DOHH2 (cell line): ENCODE measurements around the gene ITCH.

Experiments used
- EZH2phosphoT487 ChIP-seq: fragments of 200-600 bp; sonication (generic); IDR thresholded peaks from 2 replicates; pipeline ENCODE4 v1.6.1; 2017; ENCODE audit warnings: borderline replicate concordance, mild to moderate bottlenecking, antibody characterized with exemption, low read length, moderate library complexity, mixed read lengths
- TF ChIP-seq, protein P1 (sequence below): fragments of 200-600 bp; sonication (generic); IDR thresholded peaks from one replicate; pipeline ENCODE4 v1.5.1; 2014; ENCODE audit warnings: antibody characterized with exemption, mild to moderate bottlenecking, low read depth, low read length; ENCODE audit not compliant: poor library complexity, severe bottlenecking

DNA sequence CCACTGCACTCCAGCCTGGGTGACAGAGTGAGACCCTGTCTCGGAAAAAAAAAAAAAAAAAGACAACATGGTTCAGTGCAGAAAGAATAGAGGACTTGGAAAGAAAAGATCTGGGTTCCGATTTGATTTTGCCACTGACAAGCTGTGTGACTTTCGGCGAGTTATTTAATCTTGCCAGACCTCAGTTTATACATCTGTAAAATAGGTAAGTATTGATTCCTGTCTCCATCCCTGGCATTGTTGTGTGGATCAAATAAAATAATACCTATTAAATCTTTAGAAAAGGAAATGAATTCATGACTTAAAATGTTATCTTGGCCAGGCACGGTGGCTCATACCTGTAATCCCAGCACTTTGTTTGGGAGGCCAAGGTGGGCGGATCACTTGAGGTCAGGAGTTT, 7.0 kb downstream of the ITCH start:
- TF ChIP-seq, protein P1, sequence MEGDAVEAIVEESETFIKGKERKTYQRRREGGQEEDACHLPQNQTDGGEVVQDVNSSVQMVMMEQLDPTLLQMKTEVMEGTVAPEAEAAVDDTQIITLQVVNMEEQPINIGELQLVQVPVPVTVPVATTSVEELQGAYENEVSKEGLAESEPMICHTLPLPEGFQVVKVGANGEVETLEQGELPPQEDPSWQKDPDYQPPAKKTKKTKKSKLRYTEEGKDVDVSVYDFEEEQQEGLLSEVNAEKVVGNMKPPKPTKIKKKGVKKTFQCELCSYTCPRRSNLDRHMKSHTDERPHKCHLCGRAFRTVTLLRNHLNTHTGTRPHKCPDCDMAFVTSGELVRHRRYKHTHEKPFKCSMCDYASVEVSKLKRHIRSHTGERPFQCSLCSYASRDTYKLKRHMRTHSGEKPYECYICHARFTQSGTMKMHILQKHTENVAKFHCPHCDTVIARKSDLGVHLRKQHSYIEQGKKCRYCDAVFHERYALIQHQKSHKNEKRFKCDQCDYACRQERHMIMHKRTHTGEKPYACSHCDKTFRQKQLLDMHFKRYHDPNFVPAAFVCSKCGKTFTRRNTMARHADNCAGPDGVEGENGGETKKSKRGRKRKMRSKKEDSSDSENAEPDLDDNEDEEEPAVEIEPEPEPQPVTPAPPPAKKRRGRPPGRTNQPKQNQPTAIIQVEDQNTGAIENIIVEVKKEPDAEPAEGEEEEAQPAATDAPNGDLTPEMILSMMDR: no peak
- TF ChIP-seq EZH2phosphoT487: no peak
